Stimulated activated CD4-positive, alpha-beta T cell treated with anti-CD3 and anti-CD28 coated beads, Interleukin-4, amount 100 ng/mL, for 48 hours (primary cell): ENCODE results near the gene VEZT.
"Not testable (repeated sequence)": the region's sequence is repeated elsewhere in the genome, so short reads cannot be mapped to it uniquely, and the experiment has no call there.

Experiments used
- DNase-seq, 2 donors: peaks; one replicate each; pipeline ENCODE4 v3.0.0-alpha.2; 2020; ENCODE audit warnings: low read depth in 2 of 2

Gene VEZT

GRCh38 chr12:95224202-95225170 lies 6.9 kb downstream of the VEZT start:
- DNase-seq: no peak

DNA sequence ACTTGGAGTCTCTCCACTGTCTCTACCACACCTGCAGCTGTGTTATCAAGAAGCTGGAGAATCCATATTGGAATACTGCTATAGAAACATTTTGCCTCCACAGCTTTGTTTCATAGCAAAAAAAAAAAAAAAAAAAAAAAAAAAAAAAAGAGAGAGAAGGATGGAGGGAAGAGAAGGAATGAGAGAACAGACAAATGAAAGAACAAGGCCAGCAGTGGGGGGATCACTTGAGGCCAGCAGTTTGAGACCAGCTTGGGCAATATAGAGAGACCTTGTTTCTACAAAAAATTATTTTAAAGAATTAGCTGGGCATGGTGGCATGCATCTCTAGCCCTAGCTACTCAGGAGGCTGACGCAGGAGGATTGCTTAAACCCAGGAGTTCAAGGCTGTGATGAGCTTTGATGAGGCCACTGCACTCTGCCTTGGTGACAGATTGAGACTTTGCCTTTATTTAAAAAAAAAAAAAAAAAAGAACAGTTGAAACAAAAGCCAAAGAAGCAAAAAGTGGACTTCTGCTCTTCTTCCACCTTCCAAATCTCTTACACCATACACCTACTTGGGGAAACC lies 8.1 kb downstream of the VEZT start:
- DNase-seq: no peak

DNA sequence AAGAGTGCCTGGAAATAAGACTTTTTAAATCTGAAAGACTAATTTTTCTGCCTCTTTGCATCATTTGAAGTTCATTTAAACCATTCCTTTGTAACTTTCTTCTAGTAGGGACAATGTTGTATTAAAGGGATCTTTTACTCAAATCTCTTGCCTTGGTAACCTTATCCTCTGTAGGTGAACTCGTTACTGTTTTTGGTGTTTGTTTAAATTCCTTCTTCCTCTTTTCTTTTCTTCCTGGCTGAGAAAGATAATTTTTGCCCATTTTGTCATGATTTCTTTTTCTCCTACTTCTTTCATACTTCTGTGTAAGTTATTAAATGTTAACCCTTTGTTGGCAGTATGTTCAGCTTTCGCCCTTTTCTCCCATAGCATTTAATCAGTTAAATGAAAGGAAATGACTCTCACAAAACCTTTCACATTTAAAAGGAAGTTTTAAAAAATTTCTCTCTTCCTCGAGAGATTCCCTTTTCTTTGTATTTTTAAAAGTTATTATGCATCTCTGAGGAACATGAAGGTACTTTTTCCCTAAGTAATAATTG lies 10.3 kb downstream of the VEZT start:
- no peak for DNase-seq

DNA sequence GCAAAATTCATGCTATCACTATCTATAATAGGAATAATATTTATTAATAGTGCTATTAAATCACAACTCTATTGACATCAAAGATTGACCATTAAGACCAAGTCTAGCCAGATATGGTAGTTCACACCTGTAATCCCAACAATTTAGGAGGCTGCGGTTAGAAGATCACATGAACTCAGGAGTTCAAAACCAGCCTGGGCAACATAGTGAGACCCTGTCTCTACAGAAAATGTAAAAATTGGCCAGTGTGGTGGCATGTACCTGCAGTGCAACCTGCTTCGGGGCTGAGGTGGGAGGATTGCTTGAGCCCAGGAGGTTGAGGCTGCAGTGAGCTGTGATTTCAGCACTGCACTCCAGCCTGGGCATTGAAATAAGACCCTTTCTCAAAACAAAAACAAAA lies 11.0 kb downstream of the VEZT start:
- DNase-seq: no peak

DNA sequence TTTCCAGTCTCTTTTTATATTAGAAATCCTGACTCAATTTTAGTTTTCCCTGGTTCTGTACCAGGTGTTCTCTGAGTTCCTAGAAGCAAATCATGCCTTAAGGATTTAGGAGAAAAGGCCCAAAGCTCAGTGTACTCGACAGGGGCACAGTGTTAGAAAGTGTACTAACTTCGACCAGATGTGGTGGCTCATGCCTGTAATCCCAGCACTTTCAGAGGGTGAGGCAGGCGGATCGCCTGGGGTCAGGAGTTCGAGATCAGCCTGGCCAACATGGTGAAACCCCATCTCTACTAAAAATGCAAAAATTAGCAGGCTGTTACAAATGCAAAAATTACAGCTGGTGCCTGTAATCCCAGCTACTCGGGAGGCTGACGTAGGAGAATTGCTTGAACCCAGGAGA lies 12.0 kb downstream of the VEZT start:
- DNase-seq: no peak

GRCh38 chr12:95230313-95230712 lies 12.7 kb downstream of the VEZT start:
- DNase-seq: no peak

DNA sequence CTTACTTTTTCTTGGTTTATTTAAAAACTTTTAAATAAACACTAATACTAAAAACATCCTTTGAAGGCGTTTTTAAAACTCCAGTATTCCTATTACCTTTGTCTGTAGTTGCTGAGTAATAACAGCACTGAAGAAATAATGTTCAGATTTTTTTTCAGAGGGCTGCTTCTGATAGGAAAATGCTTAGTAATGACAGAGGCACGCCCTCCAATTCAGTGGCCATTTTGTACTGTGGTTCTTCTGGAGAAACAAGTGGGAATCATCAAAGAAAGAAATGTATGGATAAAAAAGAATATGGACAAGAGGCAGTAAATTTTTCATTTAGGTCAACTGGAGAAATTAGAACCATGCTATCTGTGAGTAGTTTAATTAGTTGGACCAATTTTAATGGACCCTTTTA lies 13.6 kb downstream of the VEZT start:
- no peak for DNase-seq

DNA sequence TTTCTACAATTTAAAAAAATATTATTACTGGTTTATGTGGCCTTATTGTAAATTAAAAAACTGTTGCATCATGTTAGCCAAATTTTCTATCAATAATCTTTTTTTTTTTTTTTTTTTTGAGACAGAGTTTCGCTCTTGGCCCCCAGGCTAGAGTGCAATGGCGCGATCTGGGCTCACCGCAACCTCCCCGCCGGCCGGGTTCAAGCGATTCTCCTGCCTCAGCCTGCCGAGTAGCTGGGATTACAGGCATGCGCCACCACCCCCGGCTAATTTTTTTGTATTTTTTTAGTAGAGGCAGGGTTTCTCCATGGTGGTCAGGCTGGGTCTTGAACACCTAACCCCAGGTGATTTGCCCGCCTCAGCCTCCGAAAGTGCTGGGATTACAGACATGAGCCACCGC lies 16.6 kb downstream of the VEZT start:
- not testable (repeated sequence) for DNase-seq

DNA sequence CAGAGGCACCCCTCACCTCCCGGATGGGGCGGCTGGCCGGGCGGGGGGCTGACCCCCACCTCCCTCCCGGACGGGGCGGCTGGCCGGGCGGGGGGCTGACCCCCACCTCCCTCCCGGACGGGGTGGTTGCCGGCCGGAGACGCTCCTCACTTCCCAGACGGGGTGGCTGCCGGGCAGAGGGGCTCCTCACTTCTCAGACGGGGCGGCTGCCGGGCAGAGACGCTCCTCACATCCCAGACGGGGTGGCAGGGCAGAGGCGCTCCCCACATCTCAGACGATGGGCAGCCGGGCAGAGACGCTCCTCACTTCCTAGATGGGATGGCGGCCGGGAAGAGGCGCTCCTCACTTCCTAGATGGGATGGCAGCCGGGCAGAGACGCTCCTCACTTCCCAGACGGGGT lies 18.0 kb downstream of the VEZT start:
- DNase-seq: not testable (repeated sequence)

DNA sequence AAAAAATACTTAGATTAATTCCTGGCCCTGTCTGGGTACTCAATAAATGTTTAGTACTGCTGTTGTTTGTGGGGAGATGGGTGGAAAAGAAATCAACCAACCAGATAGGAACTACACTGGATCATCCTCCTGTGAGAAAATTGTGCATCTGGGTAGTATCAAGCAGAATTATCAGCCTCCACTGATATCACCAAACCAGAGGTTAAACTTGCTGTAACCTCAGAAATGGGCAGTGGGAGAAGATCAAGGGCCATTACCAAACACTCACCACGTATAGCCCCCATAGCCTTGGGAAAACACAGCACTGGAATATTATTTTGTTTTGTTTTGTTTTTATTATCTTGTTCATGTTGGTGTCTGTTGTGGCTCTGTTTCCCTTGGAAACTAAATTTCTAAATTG lies 19.7 kb downstream of the VEZT start:
- no peak for DNase-seq

- no peak for DNase-seq
Observed at GRCh38 chr12:95238150-95238549, 20.5 kb downstream of the VEZT start.

DNA sequence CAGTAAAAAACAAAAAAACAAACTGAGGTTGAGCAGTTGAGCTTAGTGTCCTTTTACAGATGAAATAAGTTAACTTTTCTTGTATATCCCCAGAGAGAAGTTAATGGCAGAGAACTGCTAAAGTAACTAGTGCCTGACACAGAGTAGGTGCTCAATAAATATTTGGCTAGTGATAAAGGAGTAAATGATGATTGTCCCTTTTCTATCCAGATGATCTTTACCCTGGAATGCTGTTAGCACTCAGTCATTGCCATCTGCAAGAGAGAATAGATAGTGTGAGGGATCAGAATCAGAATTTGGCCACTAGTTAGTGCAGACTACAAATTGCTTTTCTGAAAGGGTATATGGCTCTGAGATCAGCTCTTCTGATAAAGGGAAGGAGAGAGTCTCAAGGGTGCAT lies 21.6 kb downstream of the VEZT start:
- no peak for DNase-seq

DNA sequence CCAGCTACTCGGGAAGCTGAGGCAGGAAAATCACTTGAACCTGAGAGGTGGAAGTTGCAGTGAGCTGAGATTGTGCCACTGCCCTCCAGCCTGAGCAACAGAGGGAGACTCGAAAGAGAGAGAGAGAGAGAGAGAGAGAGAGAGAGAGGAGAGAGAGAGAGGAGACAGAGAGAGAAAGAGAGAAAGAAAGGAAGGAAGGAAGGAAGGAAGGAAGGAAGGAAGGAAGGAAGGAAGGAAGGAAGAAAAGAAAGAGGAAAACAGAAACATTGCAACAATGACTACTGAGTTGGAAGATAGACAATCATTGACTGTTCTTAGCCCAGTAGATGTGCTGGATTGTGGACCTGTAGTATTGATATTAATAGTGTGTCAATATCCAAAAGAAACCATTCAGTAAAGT lies 22.2 kb downstream of the VEZT start:
- DNase-seq: not testable (repeated sequence)

DNA sequence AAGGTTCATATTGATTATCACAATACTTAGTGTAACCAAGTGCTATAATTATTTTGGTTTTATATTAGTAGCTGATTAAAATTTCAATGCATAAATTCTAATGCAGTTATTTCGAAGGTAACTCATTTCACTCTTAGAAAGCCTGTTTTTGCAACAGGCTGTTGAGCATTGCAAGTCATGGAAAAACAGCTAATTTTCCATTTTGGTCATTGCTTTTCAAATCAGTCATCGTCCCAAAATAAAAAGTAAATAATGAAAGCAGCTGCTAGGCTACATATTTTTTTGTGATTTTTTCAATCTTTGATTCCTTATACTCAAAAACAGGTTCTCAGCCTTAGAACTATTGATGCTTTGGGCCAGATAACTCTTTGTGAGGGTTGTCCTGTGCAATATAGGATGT lies 22.9 kb downstream of the VEZT start:
- DNase-seq: no peak

- DNase-seq: not testable (repeated sequence)
Observed at GRCh38 chr12:95241138-95241537, 23.5 kb downstream of the VEZT start.

GRCh38 chr12:95241761-95242506 lies 24.3 kb downstream of the VEZT start:
- DNase-seq: no peak

GRCh38 chr12:95243497-95244183 lies 26.0 kb downstream of the VEZT start:
- no peak for DNase-seq

DNA sequence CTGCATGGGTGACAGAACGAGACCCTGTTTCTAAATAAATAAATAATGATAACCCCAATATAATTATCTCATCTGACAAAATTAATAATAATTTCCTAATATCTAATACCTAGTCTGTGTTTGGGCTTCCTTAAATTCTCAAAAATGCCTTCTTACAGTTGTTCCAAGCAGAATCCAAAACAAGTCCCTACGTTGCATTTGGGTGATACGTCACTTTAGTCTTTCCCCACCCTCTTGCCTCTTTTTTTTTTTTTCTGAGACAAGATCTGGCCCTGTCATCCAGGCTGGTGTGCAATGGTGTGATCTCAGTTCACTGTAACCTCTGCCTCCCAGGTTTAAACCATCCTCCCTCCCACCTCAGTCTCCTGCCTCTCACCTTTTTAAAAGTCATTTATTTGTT lies 26.7 kb downstream of the VEZT start:
- no peak for DNase-seq

GRCh38 chr12:95248095-95248494 lies 30.5 kb downstream of the VEZT start:
- no peak for DNase-seq

DNA sequence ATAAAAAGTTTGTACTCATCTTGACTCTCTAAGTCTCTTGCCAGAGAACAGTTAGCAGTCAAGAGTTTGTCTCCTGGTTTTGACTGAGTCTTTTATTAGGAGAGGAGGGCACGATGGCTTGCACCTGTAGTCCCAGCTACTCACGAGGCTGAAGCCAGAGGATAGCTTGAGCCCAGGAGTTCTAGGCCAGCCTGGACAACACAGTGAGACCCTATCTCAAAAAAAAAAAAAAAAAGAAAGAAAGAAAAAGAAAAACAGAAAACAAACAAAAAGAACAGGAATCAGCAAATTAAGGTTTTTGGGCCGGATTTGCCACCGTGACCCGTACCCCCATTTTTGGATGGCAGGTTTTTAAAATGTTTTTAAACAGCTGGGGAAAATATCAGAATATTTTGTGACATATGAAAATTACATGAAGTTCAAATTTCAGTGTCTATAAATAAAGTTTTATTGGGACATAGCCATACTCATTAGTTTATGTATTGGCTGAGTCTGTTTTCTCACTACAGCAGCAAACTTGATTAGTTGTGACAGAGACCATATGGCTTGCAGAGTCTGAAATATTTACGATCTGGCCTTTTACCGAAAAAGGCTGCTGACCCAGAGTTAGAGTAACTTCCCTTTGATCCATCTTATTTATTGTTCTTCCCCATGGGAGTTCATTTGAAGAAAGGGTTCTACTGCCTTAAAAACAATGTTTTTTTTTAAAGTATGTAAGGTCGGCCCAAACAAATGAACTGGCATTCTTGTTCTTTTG lies 31.2 kb downstream of the VEZT start:
- no peak for DNase-seq

DNA sequence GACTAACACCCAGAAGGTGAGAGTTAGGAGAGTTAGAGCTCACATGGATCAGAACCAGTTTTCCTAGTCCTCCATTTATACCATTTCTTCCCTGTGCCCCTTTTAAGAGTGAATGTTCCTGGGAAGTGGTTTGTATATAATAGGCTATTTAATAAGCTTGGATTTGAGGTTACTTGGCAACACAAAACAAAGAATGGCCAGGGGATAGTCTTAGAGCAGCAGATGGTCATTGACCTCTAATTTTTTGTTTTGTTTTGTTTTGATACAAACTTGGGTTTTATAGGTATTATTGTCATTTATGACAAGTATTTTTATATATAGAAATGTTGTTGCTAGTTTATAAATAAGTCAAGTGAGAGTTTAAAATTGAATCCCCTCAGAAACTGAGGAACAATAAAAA lies 35.8 kb downstream of the VEZT start:
- no peak for DNase-seq
